GM21825 (cell line): Measurements from ENCODE around the gene TSSK6.

Experiments
- ATAC-seq: cut with Tn5 transposase; IDR thresholded peaks from one replicate; pipeline ENCODE4 v1.9.1; 2021; ENCODE audit warnings: mild to moderate bottlenecking, moderate library complexity; ENCODE audit not compliant: unreplicated experiment

TSSK6 gene

DNA sequence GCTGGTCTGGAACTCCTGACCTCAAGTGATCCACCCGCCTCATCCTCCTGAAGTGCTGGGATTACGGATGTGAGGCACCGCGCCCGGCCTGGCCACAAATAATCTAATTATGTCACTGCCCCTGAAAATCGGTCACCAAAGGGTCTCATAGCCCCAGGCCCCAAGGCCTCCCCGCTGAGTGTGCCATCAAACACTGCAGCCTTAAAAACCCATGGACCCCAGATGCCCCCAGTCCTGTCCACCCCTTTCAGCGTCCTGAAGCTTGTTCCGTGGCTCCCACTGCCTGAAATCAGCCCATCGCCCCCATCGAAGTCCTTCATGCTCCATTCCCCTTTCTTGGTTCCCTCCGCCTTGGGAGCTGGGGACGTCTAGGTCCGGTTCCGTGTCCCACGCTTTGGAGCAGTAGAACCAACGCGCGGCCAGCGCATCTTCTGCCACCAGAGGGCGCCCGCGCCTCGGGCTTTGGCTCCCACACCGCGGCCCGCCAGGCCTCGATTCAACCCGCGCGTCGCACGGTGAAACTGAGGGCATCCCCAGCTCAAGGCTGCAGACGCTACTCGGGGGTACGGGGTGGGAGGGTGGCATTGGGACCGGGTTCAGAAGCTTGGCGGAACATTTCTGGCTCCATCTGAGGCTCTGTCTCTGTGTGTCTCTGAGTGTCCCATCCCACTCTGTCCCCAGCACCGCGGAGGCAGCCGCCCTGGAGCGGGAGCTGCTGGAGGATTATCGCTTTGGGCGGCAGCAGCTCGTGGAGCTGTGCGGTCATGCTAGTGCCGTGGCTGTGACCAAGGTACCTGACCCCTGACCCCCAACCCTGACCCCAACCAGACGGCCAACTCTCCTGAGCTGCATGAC lies 16.8 kb upstream of the TSSK6 start:
- no peak for ATAC-seq

GRCh38 chr19:19530889-19531288 lies 15.5 kb upstream of the TSSK6 start:
- ATAC-seq, result no peak

DNA sequence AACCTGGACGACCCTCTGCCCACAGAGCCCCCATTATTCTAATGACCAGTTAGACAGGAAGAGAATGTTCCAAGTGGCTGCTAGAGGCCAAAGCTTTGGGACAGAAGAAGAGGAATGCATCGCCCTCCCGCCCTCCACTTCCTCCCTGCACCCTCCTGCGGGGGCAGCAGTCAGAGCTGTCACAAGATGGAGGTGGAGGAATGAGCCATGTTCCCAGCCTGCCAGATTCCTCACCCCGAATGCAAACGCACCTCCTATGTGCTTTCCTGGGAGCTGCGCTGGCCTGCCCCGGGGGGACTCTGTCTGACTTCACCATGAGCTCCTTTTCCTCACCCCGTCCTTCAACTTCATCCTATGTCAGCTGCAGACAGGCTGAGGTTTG lies 15.1 kb upstream of the TSSK6 start:
- no peak for ATAC-seq

GRCh38 chr19:19529783-19530422 lies 14.6 kb upstream of the TSSK6 start:
- ATAC-seq, result no peak

DNA sequence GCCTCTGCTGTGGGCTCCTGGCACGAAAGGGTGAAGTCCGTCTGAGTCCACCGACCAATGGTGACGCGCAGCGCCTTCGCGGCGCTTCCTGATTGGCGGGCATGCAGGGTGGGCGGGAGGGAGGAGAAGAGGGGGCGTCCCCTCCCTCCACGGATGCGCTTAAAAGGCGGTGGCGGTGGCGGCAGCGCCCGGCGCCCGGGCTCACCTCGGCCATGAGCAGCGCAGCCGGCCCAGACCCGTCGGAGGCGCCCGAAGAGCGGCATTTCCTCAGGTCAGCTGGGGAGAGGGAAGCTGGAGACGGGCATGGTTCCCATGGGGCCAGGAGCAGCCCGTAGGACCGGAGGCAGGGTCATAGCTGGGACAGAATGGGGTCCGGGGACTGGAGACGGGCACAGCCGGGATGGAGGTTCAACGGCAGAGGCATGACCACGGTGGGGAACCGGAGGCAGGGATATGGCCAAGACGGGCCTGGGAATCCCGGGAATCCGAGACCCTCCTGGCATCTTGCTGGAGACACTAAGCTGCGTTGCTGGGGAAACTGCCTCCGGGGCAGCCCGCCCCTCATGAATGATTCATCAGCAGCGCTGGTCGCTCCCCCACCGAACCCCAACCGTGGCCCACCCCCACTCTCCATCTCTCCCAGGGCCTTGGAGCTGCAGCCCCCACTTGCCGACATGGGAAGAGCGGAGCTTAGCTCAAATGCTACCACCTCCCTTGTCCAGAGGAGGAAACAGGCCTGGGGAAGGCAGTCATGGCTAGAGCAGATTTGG lies 13.6 kb upstream of the TSSK6 start, which contains the start of gene YJEFN3:
TSS of gene YJEFN3 (plus strand) at position 191 of the 770 bp plus-strand sequence. CDS start at position 213, 22 bp downstream.
- ATAC-seq, result no peak

DNA sequence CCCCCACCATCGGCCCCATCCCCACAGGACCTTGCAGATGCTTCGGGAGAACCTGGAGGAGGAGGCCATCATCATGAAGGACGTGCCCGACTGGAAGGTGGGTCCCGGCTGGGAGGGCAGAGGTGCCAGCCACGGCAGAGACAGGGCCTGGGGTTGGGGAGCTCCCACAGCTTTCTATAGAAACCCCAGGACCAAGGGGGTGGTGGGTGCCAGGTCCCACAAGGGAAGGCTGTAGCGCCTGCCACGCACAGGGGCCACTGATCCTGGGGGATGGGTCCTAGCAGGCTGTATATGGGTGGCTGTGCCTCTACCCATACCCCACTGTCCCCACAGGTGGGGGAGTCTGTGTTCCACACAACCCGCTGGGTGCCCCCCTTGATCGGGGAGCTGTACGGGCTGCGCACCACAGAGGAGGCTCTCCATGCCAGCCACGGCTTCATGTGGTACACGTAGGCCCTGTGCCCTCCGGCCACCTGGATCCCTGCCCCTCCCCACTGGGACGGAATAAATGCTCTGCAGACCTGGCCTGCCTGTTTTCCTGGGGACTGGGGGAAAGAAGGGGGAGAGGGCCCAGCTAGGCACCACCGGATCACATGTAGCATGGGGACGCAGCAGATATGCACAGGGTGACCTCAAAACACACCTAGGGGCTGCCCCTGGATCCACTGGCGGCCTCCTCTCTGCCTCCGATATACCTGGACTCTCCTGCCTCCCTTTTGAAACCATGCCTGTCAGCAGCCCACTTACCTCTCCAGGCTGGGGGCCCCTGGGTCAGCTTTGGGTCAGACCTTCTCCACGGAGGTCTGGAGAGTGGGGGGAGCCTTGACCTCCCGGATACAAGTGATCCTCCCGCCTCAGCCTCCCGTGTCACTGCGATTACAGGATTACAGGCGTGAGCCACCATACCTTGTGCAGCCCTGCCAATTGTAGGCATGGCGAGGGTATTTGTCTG lies 12.6 kb upstream of the TSSK6 start:
- ATAC-seq, result no peak

- ATAC-seq, result no peak
These were observed 12.0 kb upstream of the TSSK6 start for GRCh38 chr19:19527371-19527656.

GRCh38 chr19:19526581-19527370 lies 11.4 kb upstream of the TSSK6 start:
- ATAC-seq, result no peak

- ATAC-seq, result no peak
These were observed 10.4 kb upstream of the TSSK6 start for GRCh38 chr19:19525611-19526380.

DNA sequence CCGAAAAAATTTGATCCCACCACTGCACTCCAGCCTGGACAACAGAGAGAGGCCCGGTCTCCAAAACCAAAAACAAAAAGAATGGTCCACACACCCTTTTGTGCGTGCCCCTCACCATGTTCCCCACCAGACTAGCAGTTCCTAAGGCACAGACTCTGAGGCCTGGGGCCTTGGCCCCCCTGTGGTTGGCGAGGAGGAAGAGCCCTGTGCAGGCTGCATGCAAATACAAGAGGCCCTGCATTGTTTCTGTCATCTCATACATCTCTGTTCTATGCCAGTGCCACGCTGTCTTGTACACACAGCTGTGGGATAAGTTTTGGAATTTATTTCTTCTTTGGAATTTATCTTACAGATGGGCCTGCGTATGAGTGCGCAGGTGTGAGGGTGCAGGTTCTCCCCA lies 8.7 kb upstream of the TSSK6 start:
- ATAC-seq, result no peak

- no peak for ATAC-seq
These were observed 7.8 kb upstream of the TSSK6 start for GRCh38 chr19:19523177-19523576.

GRCh38 chr19:19520989-19521388 lies 5.6 kb upstream of the TSSK6 start:
- ATAC-seq, result no peak

DNA sequence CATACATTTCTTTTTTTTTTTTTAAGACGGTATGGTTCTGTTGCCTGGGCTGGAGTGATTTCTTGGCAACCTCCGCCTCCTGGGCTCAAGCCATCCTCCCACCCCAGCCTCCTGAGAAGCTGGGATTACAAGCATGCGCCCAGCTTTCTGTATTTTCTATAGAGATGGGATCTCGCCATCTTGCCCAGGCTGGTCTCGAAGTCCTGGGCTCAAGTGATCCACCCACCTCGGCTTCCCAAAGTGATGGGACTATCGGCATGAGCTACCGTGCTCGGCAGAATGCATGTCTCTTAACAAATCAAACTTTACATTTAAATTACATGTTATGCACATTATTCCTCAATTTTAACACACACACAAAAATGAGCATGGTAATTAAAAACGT lies 1.9 kb upstream of the TSSK6 start:
- no peak for ATAC-seq

DNA sequence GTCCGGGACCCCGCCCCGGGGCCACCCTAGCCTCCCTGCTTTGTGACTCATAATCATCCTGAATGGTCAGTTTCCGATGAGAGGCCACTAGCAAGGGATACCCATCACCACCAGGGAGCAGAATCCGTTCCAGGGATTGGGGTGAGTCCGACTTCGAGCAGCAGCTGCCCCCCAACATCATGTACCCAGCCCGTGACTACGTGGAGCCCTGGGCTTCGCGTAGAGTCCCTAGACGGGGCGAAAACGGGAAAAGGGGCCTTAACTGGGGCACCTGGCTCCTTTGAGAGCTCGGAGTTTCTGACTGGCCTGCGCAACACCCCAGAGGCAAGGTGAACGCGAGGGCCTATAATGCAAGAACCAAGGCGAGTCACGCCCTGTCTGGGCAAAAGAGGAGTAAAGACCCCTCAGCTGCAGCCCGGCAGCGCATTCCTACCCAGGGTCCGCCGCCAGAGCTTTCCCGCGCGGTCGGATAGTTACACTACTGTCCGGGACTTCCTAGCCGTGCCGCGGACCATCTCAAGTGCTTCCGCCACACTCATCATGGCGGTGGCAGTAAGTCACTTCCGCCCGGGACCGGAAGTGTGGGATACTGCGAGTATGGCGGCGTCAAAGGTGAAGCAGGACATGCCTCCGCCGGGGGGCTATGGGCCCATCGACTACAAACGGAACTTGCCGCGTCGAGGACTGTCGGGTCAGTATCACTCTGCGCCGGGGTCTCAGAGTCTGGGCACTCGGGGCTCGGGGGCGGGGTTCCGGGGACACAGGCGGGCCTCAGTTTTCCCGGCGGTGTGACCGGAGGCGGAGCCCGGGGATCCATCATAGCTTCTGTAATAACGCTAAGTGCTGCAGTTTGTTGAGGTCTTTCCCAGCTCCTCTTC lies 533 bp upstream of the TSSK6 start, which contains the start of gene NDUFA13:
TSS of gene NDUFA13 (plus strand) at position 584 of the 878 bp plus-strand sequence. CDS start at position 598, 14 bp downstream.
- peak; percentile 86 for ATAC-seq

DNA sequence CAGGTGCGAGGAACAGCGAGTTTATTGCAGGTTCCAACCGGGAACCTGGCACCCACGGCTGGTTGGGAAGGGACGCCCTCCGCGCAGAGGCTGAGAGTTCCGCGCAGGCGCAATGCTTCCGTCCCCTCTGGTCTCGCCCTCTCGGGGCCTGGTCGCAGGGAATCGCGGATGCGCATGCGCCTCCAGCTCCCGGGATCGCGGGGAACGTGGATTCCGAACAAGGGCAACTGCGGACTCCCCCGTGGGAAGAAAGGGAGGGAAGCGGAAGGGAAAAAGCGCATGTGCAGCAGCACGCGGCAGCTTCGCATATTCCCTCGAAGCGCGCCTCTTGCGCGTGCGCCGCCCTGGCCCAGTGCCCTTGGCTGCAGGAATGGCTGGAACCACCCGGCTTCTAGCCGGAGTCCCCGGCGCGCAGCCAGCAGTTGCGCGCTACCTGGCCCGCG lies 1.1 kb downstream of the TSSK6 start:
- no peak for ATAC-seq

- no peak for ATAC-seq
These were observed 1.7 kb downstream of the TSSK6 start for GRCh38 chr19:19513682-19514081.

DNA sequence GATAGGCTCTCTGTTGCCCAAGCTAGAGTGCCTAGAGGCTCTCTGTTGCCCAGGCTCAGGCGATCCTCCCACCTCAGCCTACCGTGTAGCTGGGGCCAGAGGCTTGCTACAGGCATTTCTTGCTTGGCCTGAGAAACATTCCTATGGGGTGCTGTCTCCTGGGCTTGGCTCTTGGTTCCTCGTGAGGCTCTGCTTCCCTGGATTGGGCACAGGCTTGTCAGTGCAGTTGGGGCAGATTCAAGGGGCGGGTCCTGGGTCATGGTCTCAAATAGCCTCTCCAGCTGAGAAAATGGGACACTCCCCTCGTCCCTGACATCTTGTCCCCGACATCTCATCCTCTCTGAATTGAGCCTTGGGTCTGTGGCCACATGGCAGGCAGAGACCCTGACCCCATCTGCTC lies 4.9 kb downstream of the TSSK6 start:
- no peak for ATAC-seq

- ATAC-seq, result no peak
These were observed 7.1 kb downstream of the TSSK6 start for GRCh38 chr19:19508217-19508616.
